HEK293 (cell line): ENCODE measurements around the gene REC8.
A peak's percentile ranks its signal among the peaks of the same experiment; 100 is the strongest.

Source experiments
- GLI4 ChIP-seq: fragments of 450-650 bp; formaldehyde crosslinking; IDR thresholded peaks from 2 replicates; pipeline ENCODE4 v1.5.1; 2016; ENCODE audit warnings: missing biosample characterization, missing genetic modification characterization
- ZFP37 ChIP-seq: fragments of 450-650 bp; formaldehyde crosslinking; IDR thresholded peaks from 2 replicates; pipeline ENCODE4 v1.5.1; 2016; ENCODE audit warnings: missing biosample characterization, missing genetic modification characterization
- ZNF394 ChIP-seq: fragments of 450-650 bp; formaldehyde crosslinking; IDR thresholded peaks from 2 replicates; pipeline ENCODE4 v1.5.1; 2016; ENCODE audit warnings: missing biosample characterization, missing genetic modification characterization, mild to moderate bottlenecking, moderate library complexity, borderline replicate concordance
- ZNF426 ChIP-seq: fragments of 450-650 bp; formaldehyde crosslinking; IDR thresholded peaks from 2 replicates; pipeline ENCODE4 v1.5.1; 2017; ENCODE audit warnings: missing biosample characterization, missing genetic modification characterization, mild to moderate bottlenecking, inconsistent platforms, moderate library complexity
- ZNF610 ChIP-seq: fragments of 450-650 bp; formaldehyde crosslinking; IDR thresholded peaks from 2 replicates; pipeline ENCODE4 v1.5.1; 2016; ENCODE audit warnings: missing biosample characterization, missing genetic modification characterization, borderline replicate concordance
- ZNF664 ChIP-seq: fragments of 450-650 bp; formaldehyde crosslinking; IDR thresholded peaks from 2 replicates; pipeline ENCODE4 v1.5.1; 2016; ENCODE audit warnings: missing biosample characterization, missing genetic modification characterization
- ZNF830 ChIP-seq: fragments of 450-650 bp; IDR thresholded peaks from 2 replicates; pipeline ENCODE4 v1.5.0; 2018; ENCODE audit warnings: missing biosample characterization, missing genetic modification characterization, low read depth, mild to moderate bottlenecking, moderate library complexity
- ZNF843 ChIP-seq: fragments of 450-650 bp; formaldehyde crosslinking; IDR thresholded peaks from 2 replicates; pipeline ENCODE4 v1.5.1; 2016; ENCODE audit warnings: missing biosample characterization, missing genetic modification characterization
- TF ChIP-seq, protein P1 (sequence below): fragments of 450-650 bp; formaldehyde crosslinking; IDR thresholded peaks from 2 replicates; pipeline ENCODE4 v1.5.1; 2016; ENCODE audit warnings: missing biosample characterization, missing genetic modification characterization
- TF ChIP-seq, protein P2 (sequence below): fragments of 450-650 bp; formaldehyde crosslinking; IDR thresholded peaks from 2 replicates; pipeline ENCODE4; 2016; ENCODE audit warnings: missing biosample characterization, missing genetic modification characterization
- TF ChIP-seq, protein P3 (sequence below): fragments of 450-650 bp; formaldehyde crosslinking; IDR thresholded peaks from 2 replicates; pipeline ENCODE4 v1.5.1; 2016; ENCODE audit warnings: missing biosample characterization, missing genetic modification characterization, borderline replicate concordance
- TF ChIP-seq, protein P4 (sequence below): fragments of 450-650 bp; formaldehyde crosslinking; IDR thresholded peaks from 2 replicates; pipeline ENCODE4 v1.5.1; 2016; ENCODE audit warnings: missing biosample characterization, missing genetic modification characterization
- TF ChIP-seq, protein P5 (sequence below): fragments of 450-650 bp; formaldehyde crosslinking; IDR thresholded peaks from 2 replicates; pipeline ENCODE4 v1.5.1; 2016; ENCODE audit warnings: missing biosample characterization, missing genetic modification characterization
- TF ChIP-seq, protein P6 (sequence below): fragments of 450-650 bp; formaldehyde crosslinking; IDR thresholded peaks from 2 replicates; pipeline ENCODE4 v1.5.1; 2016; ENCODE audit warnings: missing biosample characterization, missing genetic modification characterization
- TF ChIP-seq, protein P7 (sequence below): fragments of 450-650 bp; formaldehyde crosslinking; IDR thresholded peaks from 2 replicates; pipeline ENCODE4 v1.5.1; 2016; ENCODE audit warnings: missing biosample characterization, missing genetic modification characterization
- TF ChIP-seq, protein P8 (sequence below): fragments of 450-650 bp; formaldehyde crosslinking; IDR thresholded peaks from 2 replicates; pipeline ENCODE4 v1.5.1; 2016; ENCODE audit warnings: missing biosample characterization, missing genetic modification characterization

Gene REC8

DNA sequence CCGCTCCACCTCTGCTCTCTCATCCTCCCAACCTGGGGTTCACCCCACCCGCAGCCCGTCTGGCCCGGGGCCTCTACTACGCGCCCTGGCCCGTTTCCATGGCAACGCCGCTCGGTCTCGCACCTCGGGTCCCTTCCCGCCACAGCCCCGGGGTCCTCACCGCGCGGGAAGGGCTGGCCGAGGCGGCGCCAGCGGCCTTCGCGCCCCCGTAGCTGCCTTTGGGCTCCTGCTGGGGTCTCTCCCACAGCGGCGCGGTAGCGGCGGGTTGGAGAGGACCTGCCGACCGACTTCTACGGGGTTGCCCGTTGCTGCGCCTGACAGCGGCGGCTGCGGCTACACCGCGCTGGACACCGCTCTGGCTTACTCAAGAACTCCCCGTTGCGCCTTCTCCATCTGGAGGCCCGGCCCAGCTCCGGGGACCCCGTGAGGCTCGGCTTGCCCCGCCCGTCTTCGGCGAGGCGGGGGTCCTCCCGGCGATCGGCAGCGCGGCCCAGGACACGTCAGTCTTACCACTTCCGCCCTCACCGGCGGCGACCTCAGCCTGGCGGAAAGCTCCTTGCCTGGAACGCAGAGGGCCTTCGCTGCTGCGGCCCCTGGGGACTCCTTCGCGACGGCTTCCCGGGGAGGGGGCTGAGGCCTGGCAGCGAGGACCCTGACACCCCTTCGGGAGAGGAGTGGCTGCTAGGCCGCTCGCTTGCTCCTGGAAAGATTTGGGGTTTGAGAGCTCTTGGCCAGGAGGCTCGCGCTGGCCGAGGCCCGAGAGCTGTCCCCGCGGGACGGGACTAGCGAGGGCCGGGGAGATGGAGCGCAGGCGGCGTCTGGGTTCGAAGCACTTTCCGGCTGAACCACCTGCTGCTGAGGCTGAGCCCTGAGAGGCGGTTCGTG lies 23.5 kb downstream of the REC8 start, which contains the start of gene TM9SF1 (continued):
- TF ChIP-seq, protein P1, sequence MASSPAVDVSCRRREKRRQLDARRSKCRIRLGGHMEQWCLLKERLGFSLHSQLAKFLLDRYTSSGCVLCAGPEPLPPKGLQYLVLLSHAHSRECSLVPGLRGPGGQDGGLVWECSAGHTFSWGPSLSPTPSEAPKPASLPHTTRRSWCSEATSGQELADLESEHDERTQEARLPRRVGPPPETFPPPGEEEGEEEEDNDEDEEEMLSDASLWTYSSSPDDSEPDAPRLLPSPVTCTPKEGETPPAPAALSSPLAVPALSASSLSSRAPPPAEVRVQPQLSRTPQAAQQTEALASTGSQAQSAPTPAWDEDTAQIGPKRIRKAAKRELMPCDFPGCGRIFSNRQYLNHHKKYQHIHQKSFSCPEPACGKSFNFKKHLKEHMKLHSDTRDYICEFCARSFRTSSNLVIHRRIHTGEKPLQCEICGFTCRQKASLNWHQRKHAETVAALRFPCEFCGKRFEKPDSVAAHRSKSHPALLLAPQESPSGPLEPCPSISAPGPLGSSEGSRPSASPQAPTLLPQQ (tag by site-specific recombination) = peak; percentile 82
- TF ChIP-seq ZNF394 (tag by site-specific recombination) (peak; percentile 52; the same call in 1 of the 2 replicates), GLI4 (tag by site-specific recombination) (0 out of 2 replicates have a peak, but pooled peaks have one; percentile 17), ZNF610 (tag by site-specific recombination) (peak; percentile 98), ZFP37 (tag by site-specific recombination) (no peak), ZNF664 (tag by site-specific recombination) (no peak), ZNF843 (tag by site-specific recombination) (peak; percentile 34; the same call in 1 of the 2 replicates), ZNF426 (no peak), ZNF830 (no peak)
- TF ChIP-seq, protein P2, sequence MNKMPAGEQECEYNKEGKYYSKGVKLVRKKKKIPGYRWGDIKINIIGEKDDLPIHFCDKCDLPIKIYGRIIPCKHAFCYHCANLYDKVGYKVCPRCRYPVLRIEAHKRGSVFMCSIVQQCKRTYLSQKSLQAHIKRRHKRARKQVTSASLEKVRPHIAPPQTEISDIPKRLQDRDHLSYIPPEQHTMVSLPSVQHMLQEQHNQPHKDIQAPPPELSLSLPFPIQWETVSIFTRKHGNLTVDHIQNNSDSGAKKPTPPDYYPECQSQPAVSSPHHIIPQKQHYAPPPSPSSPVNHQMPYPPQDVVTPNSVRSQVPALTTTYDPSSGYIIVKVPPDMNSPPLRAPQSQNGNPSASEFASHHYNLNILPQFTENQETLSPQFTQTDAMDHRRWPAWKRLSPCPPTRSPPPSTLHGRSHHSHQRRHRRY (tag by site-specific recombination) = no peak
- TF ChIP-seq, protein P3, sequence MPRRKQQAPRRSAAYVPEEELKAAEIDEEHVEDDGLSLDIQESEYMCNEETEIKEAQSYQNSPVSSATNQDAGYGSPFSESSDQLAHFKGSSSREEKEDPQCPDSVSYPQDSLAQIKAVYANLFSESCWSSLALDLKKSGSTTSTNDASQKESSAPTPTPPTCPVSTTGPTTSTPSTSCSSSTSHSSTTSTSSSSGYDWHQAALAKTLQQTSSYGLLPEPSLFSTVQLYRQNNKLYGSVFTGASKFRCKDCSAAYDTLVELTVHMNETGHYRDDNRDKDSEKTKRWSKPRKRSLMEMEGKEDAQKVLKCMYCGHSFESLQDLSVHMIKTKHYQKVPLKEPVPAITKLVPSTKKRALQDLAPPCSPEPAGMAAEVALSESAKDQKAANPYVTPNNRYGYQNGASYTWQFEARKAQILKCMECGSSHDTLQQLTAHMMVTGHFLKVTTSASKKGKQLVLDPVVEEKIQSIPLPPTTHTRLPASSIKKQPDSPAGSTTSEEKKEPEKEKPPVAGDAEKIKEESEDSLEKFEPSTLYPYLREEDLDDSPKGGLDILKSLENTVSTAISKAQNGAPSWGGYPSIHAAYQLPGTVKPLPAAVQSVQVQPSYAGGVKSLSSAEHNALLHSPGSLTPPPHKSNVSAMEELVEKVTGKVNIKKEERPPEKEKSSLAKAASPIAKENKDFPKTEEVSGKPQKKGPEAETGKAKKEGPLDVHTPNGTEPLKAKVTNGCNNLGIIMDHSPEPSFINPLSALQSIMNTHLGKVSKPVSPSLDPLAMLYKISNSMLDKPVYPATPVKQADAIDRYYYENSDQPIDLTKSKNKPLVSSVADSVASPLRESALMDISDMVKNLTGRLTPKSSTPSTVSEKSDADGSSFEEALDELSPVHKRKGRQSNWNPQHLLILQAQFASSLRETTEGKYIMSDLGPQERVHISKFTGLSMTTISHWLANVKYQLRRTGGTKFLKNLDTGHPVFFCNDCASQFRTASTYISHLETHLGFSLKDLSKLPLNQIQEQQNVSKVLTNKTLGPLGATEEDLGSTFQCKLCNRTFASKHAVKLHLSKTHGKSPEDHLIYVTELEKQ = 0 out of 2 replicates have a peak, but pooled peaks have one; percentile 45
- TF ChIP-seq, protein P4, sequence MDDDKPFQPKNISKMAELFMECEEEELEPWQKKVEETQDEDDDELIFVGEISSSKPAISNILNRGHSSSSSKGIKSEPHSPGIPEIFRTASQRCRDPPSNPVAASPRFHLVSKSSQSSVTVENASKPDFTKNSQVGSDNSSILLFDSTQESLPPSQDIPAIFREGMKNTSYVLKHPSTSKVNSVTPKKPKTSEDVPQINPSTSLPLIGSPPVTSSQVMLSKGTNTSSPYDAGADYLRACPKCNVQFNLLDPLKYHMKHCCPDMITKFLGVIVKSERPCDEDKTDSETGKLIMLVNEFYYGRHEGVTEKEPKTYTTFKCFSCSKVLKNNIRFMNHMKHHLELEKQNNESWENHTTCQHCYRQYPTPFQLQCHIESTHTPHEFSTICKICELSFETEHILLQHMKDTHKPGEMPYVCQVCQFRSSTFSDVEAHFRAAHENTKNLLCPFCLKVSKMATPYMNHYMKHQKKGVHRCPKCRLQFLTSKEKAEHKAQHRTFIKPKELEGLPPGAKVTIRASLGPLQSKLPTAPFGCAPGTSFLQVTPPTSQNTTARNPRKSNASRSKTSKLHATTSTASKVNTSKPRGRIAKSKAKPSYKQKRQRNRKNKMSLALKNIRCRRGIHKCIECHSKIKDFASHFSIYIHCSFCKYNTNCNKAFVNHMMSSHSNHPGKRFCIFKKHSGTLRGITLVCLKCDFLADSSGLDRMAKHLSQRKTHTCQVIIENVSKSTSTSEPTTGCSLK (tag by site-specific recombination) = no peak
- TF ChIP-seq, protein P5, sequence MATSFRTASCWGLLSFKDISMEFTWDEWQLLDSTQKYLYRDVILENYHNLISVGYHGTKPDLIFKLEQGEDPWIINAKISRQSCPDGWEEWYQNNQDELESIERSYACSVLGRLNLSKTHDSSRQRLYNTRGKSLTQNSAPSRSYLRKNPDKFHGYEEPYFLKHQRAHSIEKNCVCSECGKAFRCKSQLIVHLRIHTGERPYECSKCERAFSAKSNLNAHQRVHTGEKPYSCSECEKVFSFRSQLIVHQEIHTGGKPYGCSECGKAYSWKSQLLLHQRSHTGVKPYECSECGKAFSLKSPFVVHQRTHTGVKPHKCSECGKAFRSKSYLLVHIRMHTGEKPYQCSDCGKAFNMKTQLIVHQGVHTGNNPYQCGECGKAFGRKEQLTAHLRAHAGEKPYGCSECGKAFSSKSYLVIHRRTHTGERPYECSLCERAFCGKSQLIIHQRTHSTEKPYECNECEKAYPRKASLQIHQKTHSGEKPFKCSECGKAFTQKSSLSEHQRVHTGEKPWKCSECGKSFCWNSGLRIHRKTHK (tag by site-specific recombination) = no peak
- TF ChIP-seq, protein P6, sequence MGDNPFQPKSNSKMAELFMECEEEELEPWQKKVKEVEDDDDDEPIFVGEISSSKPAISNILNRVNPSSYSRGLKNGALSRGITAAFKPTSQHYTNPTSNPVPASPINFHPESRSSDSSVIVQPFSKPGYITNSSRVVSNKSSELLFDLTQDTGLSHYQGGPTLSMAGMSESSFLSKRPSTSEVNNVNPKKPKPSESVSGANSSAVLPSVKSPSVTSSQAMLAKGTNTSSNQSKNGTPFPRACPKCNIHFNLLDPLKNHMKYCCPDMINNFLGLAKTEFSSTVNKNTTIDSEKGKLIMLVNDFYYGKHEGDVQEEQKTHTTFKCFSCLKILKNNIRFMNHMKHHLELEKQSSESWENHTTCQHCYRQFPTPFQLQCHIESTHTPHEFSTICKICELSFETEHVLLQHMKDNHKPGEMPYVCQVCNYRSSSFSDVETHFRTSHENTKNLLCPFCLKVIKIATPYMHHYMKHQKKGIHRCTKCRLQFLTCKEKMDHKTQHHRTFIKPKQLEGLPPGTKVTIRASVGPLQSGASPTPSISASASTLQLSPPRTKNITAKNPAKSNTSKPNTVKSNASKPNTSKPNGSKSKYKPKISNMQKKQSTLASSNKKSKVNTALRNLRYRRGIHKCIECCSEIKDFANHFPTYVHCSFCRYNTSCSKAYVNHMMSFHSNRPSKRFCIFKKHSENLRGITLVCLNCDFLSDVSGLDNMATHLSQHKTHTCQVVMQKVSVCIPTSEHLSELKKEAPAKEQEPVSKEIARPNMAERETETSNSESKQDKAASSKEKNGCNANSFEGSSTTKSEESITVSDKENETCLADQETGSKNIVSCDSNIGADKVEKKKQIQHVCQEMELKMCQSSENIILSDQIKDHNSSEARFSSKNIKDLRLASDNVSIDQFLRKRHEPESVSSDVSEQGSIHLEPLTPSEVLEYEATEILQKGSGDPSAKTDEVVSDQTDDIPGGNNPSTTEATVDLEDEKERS = no peak
- TF ChIP-seq, protein P7, sequence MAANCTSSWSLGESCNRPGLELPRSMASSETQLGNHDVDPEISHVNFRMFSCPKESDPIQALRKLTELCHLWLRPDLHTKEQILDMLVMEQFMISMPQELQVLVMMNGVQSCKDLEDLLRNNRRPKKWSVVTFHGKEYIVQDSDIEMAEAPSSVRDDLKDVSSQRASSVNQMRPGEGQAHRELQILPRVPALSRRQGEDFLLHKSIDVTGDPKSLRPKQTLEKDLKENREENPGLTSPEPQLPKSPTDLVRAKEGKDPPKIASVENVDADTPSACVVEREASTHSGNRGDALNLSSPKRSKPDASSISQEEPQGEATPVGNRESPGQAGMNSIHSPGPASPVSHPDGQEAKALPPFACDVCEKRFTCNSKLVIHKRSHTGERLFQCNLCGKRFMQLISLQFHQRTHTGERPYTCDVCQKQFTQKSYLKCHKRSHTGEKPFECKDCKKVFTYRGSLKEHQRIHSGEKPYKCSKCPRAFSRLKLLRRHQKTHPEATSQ (tag by site-specific recombination) = 0 out of 2 replicates have a peak, but pooled peaks have one; percentile 25
- TF ChIP-seq, protein P8, sequence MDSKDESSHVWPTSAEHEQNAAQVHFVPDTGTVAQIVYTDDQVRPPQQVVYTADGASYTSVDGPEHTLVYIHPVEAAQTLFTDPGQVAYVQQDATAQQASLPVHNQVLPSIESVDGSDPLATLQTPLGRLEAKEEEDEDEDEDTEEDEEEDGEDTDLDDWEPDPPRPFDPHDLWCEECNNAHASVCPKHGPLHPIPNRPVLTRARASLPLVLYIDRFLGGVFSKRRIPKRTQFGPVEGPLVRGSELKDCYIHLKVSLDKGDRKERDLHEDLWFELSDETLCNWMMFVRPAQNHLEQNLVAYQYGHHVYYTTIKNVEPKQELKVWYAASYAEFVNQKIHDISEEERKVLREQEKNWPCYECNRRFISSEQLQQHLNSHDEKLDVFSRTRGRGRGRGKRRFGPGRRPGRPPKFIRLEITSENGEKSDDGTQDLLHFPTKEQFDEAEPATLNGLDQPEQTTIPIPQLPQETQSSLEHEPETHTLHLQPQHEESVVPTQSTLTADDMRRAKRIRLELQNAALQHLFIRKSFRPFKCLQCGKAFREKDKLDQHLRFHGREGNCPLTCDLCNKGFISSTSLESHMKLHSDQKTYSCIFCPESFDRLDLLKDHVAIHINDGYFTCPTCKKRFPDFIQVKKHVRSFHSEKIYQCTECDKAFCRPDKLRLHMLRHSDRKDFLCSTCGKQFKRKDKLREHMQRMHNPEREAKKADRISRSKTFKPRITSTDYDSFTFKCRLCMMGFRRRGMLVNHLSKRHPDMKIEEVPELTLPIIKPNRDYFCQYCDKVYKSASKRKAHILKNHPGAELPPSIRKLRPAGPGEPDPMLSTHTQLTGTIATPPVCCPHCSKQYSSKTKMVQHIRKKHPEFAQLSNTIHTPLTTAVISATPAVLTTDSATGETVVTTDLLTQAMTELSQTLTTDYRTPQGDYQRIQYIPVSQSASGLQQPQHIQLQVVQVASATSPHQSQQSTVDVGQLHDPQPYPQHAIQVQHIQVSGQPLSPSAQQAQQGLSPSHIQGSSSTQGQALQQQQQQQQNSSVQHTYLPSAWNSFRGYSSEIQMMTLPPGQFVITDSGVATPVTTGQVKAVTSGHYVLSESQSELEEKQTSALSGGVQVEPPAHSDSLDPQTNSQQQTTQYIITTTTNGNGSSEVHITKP (tag by site-specific recombination) = peak; percentile 85
